ENCODE results near the gene SH3BGR.

SH3BGR gene

GRCh38 chr21:39525129-39525528 lies 73.4 kb downstream of the SH3BGR start:
- no peak overlapping the region for H3K27ac ChIP-seq
- no peak for DNase-seq (ENCODE audit: low spot score)
- POLR2A ChIA-PET (ENCODE audit: low non-redundant PET), result no interaction called here
- CTCF ChIA-PET, result no interaction called here
- TF ChIP-seq CTCF (conservative IDR thresholded peaks at IDR 0.05; ENCODE audit: low read depth), result no peak

DNA sequence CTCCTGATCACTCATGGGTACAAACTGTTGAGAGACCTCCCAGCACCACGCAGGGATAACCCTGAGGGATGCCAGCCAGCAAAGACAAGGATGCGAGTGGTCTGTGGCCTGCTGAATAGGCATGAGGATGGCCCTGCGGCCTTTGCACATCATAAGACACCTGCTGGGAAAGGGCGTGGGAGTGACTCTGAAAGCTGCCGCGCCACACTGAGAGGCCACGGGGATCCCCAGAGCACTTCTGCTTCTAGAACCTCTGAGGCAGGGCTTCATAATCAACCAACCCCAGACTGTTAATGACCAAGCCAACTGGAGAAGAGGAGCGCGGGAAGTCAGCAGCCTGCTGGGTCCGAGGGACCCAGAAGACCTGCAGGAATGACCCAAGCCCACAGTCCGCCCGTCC lies 73.8 kb downstream of the SH3BGR start:
- no peak for DNase-seq (ENCODE audit: low spot score)
- ChIA-PET CTCF (interaction anchor here (0.6 kb wide), 1 partner anchor 71 kb away, joined by 3 read pairs; no protein-coding TSS in a partner anchor), POLR2A (ENCODE audit: low non-redundant PET) (no interaction called here)
- no peak overlapping the region for H3K27ac ChIP-seq
- TF ChIP-seq CTCF (conservative IDR thresholded peaks at IDR 0.05; ENCODE audit: low read depth), result no peak

- TF ChIP-seq CTCF (conservative IDR thresholded peaks at IDR 0.05; ENCODE audit: low read depth), result no peak
- DNase-seq (ENCODE audit: low spot score), result no peak
- H3K27ac ChIP-seq, result no peak overlapping the region
- ChIA-PET POLR2A (ENCODE audit: low non-redundant PET) (no interaction called here), CTCF (no interaction called here)
Observed at GRCh38 chr21:39527067-39527595, 75.4 kb downstream of the SH3BGR start.

DNA sequence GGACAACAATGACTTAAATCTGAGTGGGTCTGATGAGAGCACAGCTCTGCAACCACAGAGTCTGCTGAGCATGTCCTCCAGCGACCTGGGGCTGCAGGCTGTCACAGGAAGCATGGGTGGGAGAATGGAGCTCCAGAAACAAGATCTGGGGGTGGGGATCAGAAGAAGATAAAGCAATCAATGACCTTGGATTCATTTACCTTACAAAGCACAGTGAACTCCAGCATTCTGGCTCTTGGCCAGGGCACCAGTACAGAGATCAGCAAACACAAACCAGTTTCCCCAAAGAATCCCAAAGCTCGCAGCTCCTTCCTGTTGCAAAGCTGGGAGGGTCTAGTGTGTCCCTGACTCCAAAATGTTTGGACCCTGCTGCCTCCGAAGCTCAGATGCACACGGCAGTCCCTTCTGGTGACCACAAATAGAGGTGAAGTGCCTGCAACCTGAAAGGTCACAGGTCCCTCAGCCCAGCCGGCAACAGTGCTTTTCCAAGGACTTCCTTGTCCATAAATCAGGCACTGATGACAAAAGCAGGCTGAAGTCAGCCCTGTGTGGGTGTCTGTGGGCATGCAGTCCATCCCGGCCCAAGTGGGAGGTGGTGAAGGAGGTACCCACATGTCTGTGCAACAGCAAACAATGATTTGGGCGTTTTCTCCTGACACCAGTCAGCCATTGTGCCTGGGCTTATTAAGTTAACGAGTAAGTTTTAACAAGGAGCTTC lies 76.1 kb downstream of the SH3BGR start:
- no peak for TF ChIP-seq CTCF (conservative IDR thresholded peaks at IDR 0.05; ENCODE audit: low read depth)
- CTCF ChIA-PET, result interaction anchor here (0.5 kb wide), 1 partner anchor 74 kb away, joined by 3 read pairs; no protein-coding TSS in a partner anchor
- POLR2A ChIA-PET (ENCODE audit: low non-redundant PET), result no interaction called here
- no peak overlapping the region for H3K27ac ChIP-seq
- no peak for DNase-seq (ENCODE audit: low spot score)

DNA sequence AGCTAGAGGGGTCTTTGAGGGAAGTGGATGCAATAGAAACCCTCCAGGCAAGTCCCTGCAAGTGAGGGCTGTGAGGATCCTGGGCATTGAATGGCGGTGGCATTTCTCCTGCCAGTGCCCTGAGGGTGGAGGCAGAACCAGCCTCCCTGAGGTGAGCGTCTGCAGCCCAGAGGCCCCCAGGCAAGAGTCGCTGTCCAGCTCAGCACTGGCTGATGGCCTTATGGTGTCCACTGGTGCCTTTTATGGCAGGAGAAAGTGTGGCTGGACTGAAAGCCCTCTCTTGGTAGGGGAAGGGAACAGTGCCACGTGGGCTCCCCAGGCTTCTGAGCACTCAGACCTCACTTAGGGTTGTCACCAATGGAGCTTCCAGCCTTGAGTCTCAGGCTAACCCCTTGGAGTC lies 77.3 kb downstream of the SH3BGR start:
- ChIA-PET CTCF (no interaction called here), POLR2A (ENCODE audit: low non-redundant PET) (no interaction called here)
- TF ChIP-seq CTCF (conservative IDR thresholded peaks at IDR 0.05; ENCODE audit: low read depth), result no peak
- DNase-seq (ENCODE audit: low spot score), result no peak
- H3K27ac ChIP-seq, result no peak overlapping the region

DNA sequence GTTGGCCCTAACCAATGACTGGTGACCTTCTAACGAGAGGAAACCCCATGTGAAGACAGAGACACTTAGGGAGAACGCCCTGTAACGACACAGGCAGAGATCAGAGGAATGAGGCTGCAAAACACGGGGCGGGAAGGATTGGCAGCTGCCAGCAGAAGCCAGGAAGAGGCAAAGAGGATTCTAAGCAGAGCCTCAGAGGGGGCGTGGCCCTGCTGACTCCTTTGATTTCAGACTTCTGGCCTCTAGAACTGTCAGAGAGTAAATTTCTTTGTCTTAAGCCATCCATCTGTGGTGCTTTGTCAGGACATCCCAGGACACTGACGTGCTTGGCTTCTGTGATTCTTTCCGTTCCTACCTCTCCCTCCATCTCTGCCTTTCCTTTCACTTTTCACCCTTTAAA lies 79.3 kb downstream of the SH3BGR start:
- TF ChIP-seq CTCF (conservative IDR thresholded peaks at IDR 0.05; ENCODE audit: low read depth), result no peak
- no peak overlapping the region for H3K27ac ChIP-seq
- DNase-seq (ENCODE audit: low spot score), result no peak
- CTCF ChIA-PET, result interaction anchor here (0.6 kb wide), 1 partner anchor 14 kb away, joined by 6 read pairs; no protein-coding TSS in a partner anchor
- POLR2A ChIA-PET (ENCODE audit: low non-redundant PET), result no interaction called here
